GM19372 (cell line): ENCODE results near the gene ARHGAP26.

ENCODE experiments used
- ATAC-seq: cut with Tn5 transposase; IDR thresholded peaks from one replicate; pipeline ENCODE4 v1.9.1; 2021; ENCODE audit warnings: mild to moderate bottlenecking, low read depth, moderate library complexity; ENCODE audit not compliant: unreplicated experiment

The ARHGAP26 gene

GRCh38 chr5:142826741-142827492, 56.7 kb downstream of the ARHGAP26 start:
- ATAC-seq: no peak

DNA sequence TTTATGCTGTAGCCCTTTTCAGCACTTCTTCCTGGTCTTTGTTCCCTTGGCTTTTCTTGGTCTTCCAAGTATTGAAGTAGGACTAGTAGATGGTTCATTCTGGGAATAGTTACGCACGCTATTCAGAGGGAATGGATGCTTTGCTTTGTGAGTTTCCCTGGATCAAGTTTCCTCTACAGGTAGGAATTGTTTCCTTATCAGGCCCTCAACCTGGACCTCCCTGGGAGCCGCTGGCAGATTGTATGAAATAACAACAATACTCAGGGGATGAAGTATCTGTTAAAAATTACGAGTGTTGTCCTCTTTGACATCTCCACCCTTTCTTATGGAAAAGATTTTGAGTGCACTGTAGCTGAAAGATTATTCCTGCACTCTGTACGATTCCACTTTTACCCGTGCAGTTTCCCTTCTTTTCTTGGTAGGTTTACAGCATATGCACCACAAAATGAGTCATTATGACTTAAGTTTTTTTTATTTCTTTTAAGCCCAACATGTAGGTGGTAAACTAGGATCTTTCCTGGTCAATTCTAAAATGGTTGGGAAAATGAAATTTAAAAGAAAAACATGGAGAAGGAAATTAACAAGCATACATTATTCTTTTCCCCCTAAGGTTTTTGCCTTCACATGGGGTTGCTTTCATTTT, 57.9 kb downstream of the ARHGAP26 start:
- ATAC-seq: no peak

- ATAC-seq: no peak
Measured at GRCh38 chr5:142828797-142829535, 58.8 kb downstream of the ARHGAP26 start.

DNA sequence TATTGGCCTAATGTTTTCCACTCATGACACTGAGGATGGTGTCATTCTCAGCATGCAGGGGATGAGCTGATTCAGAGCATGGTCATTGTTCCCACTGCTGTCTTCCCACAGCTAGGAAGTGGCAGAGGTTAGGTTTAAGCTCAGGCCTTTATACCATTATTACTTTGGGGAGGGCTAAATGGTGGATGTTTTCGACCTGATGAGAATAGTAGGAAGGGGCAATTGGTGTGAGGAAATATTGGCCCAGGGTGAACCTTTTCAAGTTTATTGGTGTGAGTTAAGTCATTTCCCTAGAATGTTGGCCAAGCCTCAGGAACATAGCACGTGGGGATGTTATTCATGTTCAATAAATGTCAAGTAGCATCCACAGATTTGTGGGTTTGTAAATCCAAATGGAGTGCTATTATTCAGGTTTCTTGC, 59.6 kb downstream of the ARHGAP26 start:
- no peak for ATAC-seq

DNA sequence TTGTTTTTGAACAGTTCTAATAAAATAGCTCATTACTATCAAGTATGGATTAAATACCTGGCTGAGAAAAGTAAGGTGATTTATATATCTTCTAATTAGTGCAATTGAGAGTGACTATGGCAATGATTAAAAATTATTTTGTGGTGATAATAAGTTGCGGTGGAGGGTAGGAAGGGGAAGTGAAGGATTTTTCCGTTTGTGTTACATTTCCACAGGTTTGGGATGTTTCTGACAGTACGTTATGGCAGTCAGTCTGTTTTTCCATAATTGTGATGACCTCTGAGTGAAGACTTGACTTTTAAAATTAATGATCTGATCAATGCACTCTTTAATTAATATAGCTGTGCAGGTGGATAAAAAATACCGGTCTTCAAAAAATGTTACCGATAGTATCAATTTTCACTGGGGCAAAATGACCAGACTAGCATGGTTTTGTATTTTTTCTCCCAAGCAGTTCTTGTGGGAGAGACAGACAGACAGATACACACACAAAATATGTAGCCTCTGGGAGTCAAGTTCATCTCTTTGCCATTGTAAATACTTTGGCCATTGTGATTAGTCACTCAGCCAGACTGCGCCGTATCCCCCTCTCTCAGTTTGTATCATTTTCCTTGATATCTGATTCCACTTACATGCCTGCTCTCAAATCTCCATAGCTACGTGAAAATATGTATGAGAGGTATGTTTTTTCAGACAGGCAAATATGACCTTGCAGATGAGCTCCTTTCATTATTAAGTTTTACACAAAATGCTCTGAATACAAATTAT, 60.2 kb downstream of the ARHGAP26 start:
- ATAC-seq: no peak

DNA sequence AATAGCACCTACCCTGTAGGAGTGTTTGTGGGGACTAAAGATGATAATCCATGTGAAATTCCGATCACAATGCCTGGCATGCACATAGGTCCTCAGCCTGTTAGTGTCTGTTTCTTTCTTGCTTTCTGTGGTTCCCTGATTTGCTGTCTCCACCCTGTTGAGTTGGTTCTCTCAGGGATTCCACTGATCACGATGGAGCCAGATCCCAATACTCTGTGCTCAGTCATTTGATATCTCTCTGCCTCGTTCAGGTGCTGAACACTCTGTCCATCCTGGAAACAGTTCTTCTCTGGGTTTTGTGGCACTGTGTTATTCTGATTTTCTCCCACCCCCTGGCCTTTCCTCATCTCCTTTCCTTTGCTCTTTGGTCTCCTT, 60.8 kb downstream of the ARHGAP26 start:
- ATAC-seq: no peak

DNA sequence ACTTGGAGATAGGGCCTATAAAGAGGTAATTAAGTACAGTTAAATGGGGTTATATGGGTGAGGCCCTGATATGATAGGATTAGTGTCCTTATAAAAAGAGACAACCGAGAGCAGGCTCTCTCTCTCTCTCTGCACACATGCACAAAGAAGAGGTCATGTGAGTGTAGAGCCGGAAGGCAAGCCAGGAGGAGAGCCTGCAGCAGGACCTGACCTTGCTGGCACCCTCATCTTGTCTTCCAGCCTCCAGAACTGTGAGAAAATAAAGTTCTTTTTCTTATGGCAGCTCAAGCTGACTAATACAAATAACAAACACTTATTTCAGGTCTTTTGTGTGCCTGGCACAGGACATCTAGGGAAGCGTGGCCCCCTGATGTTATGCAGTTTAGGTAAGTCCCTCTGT, 62.1 kb downstream of the ARHGAP26 start:
- ATAC-seq: no peak

DNA sequence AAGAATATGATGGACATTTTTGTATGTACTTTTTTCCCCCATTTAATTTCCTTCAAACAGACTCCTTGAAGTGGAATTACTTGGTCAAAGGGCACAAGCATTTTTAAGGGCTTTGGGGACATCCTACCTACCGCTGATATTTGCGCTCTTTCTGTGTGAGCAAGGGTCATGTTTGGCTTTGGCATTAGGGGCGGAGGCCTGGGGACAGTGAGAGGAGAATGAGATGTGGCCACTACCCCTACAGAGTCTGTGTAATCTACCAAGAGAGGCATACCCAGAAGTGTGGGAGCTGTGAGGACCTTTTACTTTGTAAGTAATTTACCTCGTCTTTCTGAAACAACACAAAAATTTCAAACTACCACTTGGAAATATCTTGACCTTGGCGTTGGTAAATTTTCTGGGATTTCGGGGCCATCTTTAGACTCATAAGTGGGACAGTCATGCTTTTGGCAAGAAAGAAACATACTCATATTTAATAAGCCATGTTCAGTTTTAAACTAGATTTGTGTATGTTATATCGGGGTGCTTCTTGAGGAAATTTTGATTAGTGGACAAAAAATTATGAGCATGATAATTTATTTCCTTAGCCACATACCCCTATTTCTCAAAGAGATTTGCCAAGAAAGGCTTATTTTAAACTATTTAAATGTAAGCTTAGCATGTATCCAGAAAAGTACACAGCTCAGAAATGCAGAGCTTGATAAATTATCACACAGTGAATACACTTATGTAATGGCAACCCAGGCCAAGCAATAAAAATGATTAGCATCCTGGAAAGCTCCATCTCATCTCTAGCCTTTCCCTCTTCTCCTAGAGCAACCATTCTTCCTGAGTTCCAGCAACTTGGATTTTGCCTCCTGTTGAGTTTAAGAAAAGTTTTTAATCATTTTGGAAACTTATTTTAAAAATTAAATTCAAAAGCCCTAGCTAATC, 63.6 kb downstream of the ARHGAP26 start:
- no peak for ATAC-seq

DNA sequence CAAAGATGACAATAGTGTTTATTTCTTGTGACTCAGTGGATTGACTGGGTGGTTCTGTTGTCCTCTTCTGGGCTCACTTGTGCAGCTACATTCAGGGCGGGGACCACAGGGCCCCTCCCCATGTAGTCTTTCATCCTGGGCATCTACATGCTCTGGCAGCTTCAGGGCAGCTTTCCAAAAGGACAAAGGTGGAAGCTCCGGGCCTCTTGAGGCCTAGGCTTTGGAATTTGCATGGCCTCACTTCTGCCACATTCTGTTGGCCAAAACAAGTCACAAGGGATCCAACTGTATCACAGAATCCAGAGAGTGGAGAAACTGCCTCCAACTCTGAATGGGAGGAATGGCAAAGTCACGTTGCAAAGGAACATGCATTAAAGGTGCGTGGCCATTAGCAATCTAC, 64.3 kb downstream of the ARHGAP26 start:
- no peak for ATAC-seq

GRCh38 chr5:142835540-142835939, 65.4 kb downstream of the ARHGAP26 start:
- ATAC-seq: no peak

- no peak for ATAC-seq
Measured at GRCh38 chr5:142836048-142836447, 65.9 kb downstream of the ARHGAP26 start.

GRCh38 chr5:142837081-142837725, 67.0 kb downstream of the ARHGAP26 start:
- ATAC-seq: no peak

GRCh38 chr5:142838845-142839244, 68.7 kb downstream of the ARHGAP26 start:
- ATAC-seq: no peak

DNA sequence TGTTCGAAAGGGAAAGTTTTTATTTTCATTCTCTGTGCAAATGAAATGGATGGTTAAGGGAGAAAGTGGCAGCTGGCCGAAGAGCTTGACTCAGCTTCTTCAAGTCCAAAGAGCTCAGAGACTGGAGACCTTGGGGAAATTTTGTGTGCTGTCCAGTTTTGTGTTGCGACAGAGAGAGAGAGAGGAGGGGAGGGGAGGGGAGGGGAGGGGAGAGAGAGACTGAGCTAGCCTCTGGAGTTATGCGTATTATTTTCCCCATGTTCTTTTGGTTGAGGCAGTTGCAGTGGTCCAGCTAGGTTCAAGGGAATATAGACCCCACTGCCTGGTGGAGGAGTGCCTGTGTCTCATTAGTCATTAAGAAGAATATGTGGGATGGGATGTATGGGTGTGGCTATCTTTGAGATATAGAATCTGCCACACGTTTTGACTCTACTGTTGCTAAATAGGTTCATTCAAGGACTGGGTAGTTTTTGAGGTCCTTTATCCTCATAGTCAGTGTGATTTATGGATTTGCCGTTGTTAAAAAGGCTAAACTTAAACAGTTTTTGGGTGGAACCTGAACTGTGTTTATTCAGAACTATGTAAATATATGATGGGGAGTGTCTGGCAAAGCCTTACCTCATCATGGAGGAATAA, 69.7 kb downstream of the ARHGAP26 start:
- no peak for ATAC-seq

DNA sequence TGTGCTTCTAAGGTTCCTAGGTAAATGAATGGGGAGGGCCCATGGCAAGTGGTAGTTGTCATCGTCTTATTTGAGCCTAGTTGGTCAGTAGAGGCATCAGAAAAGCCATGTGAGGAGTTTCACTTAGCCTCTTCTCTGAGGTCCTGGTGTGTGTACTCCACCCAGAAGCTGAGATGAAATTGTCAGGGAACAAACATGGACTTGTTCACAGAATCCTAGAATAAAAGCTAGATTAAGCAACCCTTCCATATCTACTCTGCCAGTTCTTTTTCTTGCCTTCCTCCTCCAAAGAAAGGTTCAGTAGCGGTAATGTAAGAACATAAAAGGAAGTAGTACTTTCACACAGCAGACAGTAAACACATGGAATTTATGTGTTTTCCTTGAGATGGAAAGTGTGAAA, 70.4 kb downstream of the ARHGAP26 start:
- ATAC-seq: no peak

DNA sequence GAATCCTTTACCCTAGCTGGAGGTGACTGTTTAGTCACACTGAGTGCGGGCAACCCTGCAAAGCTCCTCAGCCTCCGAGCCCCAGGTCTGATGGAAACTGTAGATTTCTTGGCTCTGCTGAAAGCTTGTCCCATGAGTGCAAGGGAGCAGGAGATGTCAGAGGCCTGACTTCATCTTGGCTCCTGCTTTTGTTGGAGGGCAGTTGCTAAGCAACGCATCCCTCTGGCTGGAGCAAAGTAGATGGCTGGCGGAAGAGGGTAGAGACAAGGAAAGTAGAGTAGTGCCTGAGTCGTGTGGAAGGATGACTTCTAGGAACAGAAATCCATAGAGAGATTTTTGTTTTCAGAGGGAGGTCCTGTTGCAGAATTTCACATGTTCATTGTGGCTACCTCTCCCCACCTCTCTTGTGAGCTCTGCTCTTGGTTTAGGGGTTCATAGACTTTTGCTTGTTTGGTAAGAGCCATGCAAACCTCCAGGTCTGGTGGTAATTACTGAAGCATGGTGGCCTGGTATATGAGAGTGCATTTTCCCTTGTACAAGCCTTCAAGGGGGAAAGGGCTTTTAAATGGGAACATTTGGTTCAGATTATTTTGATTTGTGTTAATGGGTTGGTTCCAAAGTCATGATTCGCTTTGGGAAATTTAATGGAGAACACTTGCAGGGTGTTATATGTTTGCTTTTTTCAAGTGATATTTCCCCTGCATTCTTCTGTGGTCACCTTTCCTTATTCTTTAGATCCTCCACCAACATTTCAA, 71.5 kb downstream of the ARHGAP26 start:
- ATAC-seq: no peak

DNA sequence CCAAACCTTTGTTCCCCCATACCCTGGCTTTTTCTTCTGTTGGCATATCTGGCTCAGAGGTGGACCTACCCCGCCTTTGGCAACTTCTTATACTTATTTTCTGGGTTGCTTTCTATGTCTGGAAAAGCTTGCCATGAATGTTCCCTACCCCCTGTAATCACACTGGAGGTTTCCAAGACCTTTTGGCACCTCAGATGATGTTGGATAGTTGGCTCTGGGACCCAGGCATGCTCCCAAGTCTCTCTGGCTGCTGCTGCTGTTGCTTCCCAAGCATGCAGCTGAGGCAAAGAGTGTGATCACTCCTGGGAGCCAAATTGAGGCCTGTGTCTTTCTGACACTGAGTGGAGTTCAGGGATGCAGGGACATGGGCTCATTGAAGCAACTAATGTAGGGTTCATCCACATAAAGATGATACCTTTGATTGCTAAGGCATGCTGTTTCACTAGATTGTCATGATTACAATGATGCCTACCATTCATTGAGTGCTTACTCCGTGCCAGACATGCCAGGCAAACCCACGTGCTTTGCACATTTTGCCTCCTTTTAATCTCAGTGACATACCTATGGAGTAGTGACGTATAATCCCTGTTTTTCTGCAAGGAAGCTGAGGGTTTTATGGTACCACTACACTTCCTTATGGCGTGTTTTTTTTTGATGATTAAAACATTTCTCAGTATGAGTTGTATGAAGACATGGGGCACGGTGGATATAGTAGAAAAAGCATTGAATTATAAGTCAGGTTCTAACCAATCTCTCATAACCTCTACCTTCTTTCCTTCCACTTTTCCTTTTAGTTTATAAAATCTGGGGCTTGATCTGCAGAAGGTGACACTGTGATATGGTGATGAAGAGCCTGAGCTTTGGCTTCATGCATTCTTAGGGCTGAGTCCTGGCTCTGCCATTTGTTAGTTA, 73.1 kb downstream of the ARHGAP26 start:
- ATAC-seq: no peak
